Raji (cell line): ENCODE measurements around the gene ANO6.

Source experiments
- POLR2A ChIP-seq: IDR thresholded peaks from 2 replicates; pipeline ENCODE4 v1.6.1; 2011; ENCODE audit warnings: low read depth, low read length, control low read depth; ENCODE audit not compliant: insufficient read depth

ANO6 gene

GRCh38 chr12:45281994-45282393, 66.1 kb downstream of the ANO6 start:
- TF ChIP-seq POLR2A = no peak

GRCh38 chr12:45282411-45282810, 66.5 kb downstream of the ANO6 start:
- TF ChIP-seq POLR2A = no peak

GRCh38 chr12:45284096-45284901, 68.4 kb downstream of the ANO6 start:
- TF ChIP-seq POLR2A = no peak

DNA sequence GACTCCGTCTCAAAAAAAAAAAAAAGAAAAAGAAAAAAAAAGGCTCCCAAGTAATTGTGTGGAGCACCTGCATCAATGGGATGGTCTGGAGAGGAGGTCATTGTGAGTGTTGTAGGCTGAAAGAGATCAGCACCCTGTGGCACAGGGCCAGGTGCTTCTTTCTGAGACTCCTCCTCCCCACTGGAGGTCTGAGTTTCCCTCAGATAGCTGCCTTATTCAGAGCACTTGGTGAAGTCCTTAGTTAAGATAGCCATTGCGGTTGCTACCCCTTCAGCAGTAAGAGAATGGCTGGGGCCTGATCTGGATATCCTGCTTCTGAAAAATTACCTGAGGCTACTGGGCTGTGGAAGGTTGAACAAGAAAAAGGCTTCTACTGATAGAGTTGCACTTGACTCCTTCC, 69.8 kb downstream of the ANO6 start:
- no peak for TF ChIP-seq POLR2A

- TF ChIP-seq POLR2A = no peak
These were observed 70.7 kb downstream of the ANO6 start for GRCh38 chr12:45286621-45287020.

DNA sequence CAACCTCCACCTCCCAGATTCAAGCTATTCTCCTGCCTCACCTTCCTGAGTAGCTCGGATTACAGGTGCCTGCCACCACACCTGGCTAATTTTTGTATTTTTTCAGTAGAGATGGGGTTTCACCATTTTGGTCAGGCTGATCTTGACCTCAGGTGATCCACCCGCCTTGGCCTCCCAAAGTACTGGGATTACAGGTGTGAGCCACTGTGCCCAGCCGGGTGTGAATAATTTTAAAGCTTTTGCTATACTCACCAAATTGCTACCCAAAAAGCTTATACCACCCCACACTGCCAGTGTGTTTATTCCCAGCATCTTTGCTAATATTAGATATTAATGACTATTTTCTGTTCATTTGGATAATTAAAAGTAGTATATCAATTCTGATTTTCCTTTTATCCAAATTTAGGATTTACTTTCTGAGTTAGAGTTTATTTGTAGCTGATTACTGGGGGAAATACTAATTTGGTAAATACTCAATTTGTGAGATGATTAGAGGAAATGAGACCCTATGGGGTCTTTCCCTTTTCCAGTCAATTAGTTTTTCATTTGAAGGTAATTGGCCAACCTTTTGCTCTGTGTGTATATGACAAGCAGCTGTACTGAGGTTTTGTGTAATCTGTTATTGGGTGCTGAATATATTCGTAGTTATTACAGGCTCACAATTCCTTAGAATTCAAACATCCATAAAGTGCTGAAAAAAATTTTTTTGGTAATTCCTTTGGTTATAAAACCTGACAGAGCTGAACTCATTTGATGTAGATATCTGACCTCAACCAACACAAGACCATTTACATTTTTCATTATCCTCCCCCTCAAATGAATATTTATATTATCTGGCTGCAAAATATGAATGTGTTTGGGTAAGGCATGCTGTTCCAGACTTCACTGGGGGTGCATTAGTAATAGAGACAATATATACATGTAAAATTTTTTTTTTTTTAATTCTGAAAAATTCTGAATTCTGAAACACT, 73.6 kb downstream of the ANO6 start:
- no peak for TF ChIP-seq POLR2A

GRCh38 chr12:45290216-45290605, 74.3 kb downstream of the ANO6 start:
- TF ChIP-seq POLR2A = no peak

DNA sequence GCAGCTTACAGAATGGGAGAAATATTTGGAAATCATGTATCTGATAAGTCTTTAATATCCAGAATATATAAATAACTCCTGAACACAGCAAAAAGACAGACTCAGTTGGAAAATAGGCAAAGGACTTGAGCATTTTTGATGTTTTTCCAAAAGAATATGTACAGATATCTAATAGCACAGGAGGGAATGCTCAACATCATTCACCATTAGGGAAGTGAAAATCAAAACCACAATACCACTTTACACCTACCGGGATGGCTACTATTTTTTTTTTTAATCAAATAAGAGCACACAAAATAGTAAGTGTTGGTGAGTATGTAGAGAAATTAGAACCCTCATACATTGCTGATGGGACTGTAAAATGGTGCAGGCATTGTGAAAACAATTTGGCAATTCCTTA, 75.6 kb downstream of the ANO6 start:
- no peak for TF ChIP-seq POLR2A

GRCh38 chr12:45292486-45293195, 76.7 kb downstream of the ANO6 start:
- no peak for TF ChIP-seq POLR2A

DNA sequence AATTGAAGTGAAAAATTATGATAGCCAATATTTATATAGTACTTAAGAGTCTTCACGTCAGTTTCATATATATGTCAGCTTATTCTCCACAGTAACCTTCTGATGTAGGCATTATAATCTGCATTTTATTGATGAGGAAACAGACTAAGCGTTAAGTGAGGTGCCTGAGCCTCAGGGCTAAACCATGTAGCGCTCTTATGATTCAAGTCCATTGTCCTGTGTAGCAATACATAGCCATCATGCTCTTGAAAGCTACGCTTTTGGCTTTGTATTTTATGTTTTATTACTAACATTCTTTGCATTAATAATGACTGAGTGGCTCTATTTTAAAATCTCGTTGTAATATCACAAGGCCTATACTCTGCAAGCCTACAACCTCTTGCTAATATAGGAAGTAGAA, 79.0 kb downstream of the ANO6 start:
- TF ChIP-seq POLR2A = no peak

GRCh38 chr12:45296046-45296586, 80.2 kb downstream of the ANO6 start:
- no peak for TF ChIP-seq POLR2A

- no peak for TF ChIP-seq POLR2A
These were observed 82.2 kb downstream of the ANO6 start for GRCh38 chr12:45298047-45298446.

GRCh38 chr12:45298721-45299692, 83.1 kb downstream of the ANO6 start:
- TF ChIP-seq POLR2A = no peak
